H1 (cell line): ENCODE data around the gene ELFN2. TPM values are rescaled to one million over a fixed set of nuclear protein-coding genes. Genes with fewer than 3 reads are reported as not detected.

Experiments
- BACH1 ChIP-seq: IDR thresholded peaks from 2 replicates; pipeline ENCODE4 v1.6.1; 2012; ENCODE audit warnings: low read length, improper control_type of control experiment
- CHD2 ChIP-seq: IDR thresholded peaks from 2 replicates; pipeline ENCODE4 v1.6.1; 2012; ENCODE audit warnings: low read length, improper control_type of control experiment
- CHD7 ChIP-seq: fragments of 300-600 bp; sonication (generic); IDR thresholded peaks from 2 replicates; pipeline ENCODE4 v1.7.1; 2012; ENCODE audit warnings: low read length, moderate library complexity, mild to moderate bottlenecking, inconsistent platforms; ENCODE audit not compliant: insufficient replicate concordance
- JUN ChIP-seq: IDR thresholded peaks from 2 replicates; pipeline ENCODE4 v1.6.1; 2011; ENCODE audit warnings: low read depth, mild to moderate bottlenecking, improper control_type of control experiment, low read length
- PHF8 ChIP-seq: fragments of 200-600 bp; sonication (generic); conservative IDR thresholded peaks from 2 replicates; pipeline ENCODE4 v1.7.1; 2012; ENCODE audit warnings: low read depth, mild to moderate bottlenecking, inconsistent platforms, low read length, moderate library complexity
- RNF2 ChIP-seq: fragments of 200-900, 300-1000 bp; sonication (generic); IDR thresholded peaks from 2 replicates; pipeline ENCODE4 v1.7.1; 2016; ENCODE audit warnings: borderline replicate concordance, low read depth, mild to moderate bottlenecking, antibody characterized with exemption, low read length; ENCODE audit not compliant: poor library complexity, severe bottlenecking; ENCODE audit errors: missing control alignments
- SP2 ChIP-seq: IDR thresholded peaks from 2 replicates; pipeline ENCODE4 v1.6.1; 2012; ENCODE audit warnings: mild to moderate bottlenecking, low read length, inconsistent platforms
- TAF1 ChIP-seq: IDR thresholded peaks from 2 replicates; pipeline ENCODE4 v1.6.1; 2011; ENCODE audit warnings: mild to moderate bottlenecking, low read depth, low read length
- TEAD4 ChIP-seq: IDR thresholded peaks from 2 replicates; pipeline ENCODE4 v1.6.1; 2012; ENCODE audit warnings: low read depth, low read length, inconsistent platforms, mixed read lengths
- polyA plus RNA-seq, 7 experiments: library from polyadenylated mRNA; depleted of rRNA in 3 of 7; stranded (reverse) in 5 of 7; unstranded in 2 of 7; fragments of >200 nt in 5 of 7; fragments of 200-250 nt in 2 of 7; gene quantifications; 1 replicate in 5 of 7; 2 replicates in 1 of 7; 4 replicates in 1 of 7; pipeline versions ENCODE4 v1.2.1 to v1.2.3, GENCODE V29; 2011 to 2013; ENCODE audit warnings: missing spikeins in 2 of 7, mixed read lengths in 2 of 7
- total RNA-seq: library from RNA; stranded (reverse); fragmentation: NEBNext Ultra II Directional; extraction: Animal tissue kit (Norgen Biotek cat#: 25700); gene quantifications from 2 replicates; pipeline ENCODE4 v1.2.1, GENCODE V29; 2021

The ELFN2 gene
- total and polyA plus RNA-seq, 2 of the 8 experiments (the other 6 are each of a cell fraction or from before 2014, with no cell fraction given), result 0.63 to 0.88 TPM

GRCh38 chr22:37368058-37368457 lies 59.2 kb downstream of the ELFN2 start (continued):
- TF ChIP-seq CHD7 (no peak), PHF8 (no peak), SP2 (no peak), TAF1 (no peak), RNF2 (no peak), JUN (no peak), BACH1 (no peak), TEAD4 (no peak), CHD2 (no peak)
